ENCODE data around the gene TRAPPC10.
"Not testable (repeated sequence)": the region's sequence is repeated elsewhere in the genome, so short reads cannot be mapped to it uniquely, and the experiment has no call there.

Gene TRAPPC10

GRCh38 chr21:44145616-44146015 is 133.5 kb downstream of the TRAPPC10 start:
- not testable (repeated sequence) for DNase-seq (ENCODE audit: low read depth)

GRCh38 chr21:44147108-44147507 is 135.0 kb downstream of the TRAPPC10 start:
- DNase-seq (ENCODE audit: low read depth) = not testable (repeated sequence)

GRCh38 chr21:44150255-44150654 is 138.1 kb downstream of the TRAPPC10 start:
- DNase-seq (ENCODE audit: low read depth) = not testable (repeated sequence)

- not testable (repeated sequence) for DNase-seq (ENCODE audit: low read depth)
Observed at GRCh38 chr21:44153214-44153888, 141.2 kb downstream of the TRAPPC10 start.

- DNase-seq (ENCODE audit: low read depth) = not testable (repeated sequence)
Observed at GRCh38 chr21:44153889-44154228, 141.8 kb downstream of the TRAPPC10 start.

- not testable (repeated sequence) for DNase-seq (ENCODE audit: low read depth)
Observed at GRCh38 chr21:44154816-44155230, 142.7 kb downstream of the TRAPPC10 start.

- not testable (repeated sequence) for DNase-seq (ENCODE audit: low read depth)
Observed at GRCh38 chr21:44155231-44155993, 143.3 kb downstream of the TRAPPC10 start.

- not testable (repeated sequence) for DNase-seq (ENCODE audit: low read depth)
Observed at GRCh38 chr21:44155994-44156380, 143.9 kb downstream of the TRAPPC10 start.
